NCI-H146 treated with DMSO at 0.1 percent for 48 hours (cell line): ENCODE results near the gene LTBP2.

Experiments used
- DNase-seq: peaks from one replicate; lab custom pipeline; 2025; ENCODE audit not compliant: unreplicated experiment; lab: John Stamatoyannopoulos, UW

Gene LTBP2

GRCh38 chr14:74574706-74575105 is 37.3 kb downstream of the LTBP2 start:
- no peak for DNase-seq

GRCh38 chr14:74574090-74574433 is 38.0 kb downstream of the LTBP2 start:
- no peak for DNase-seq

- DNase-seq, result no peak
These were observed 38.5 kb downstream of the LTBP2 start for GRCh38 chr14:74573421-74574089.

- no peak for DNase-seq
These were observed 39.2 kb downstream of the LTBP2 start for GRCh38 chr14:74572726-74573301.

- DNase-seq, result no peak
These were observed 39.9 kb downstream of the LTBP2 start for GRCh38 chr14:74571901-74572725.

GRCh38 chr14:74571441-74571841 is 40.6 kb downstream of the LTBP2 start:
- no peak for DNase-seq

GRCh38 chr14:74570696-74571095 is 41.3 kb downstream of the LTBP2 start:
- DNase-seq, result no peak

- DNase-seq, result no peak
These were observed 42.0 kb downstream of the LTBP2 start for GRCh38 chr14:74569806-74570591.

GRCh38 chr14:74569387-74569786 is 42.6 kb downstream of the LTBP2 start:
- DNase-seq, result no peak

GRCh38 chr14:74568911-74569310 is 43.1 kb downstream of the LTBP2 start:
- DNase-seq, result no peak

GRCh38 chr14:74568380-74568649 is 43.7 kb downstream of the LTBP2 start:
- DNase-seq, result no peak

GRCh38 chr14:74567646-74568379 is 44.2 kb downstream of the LTBP2 start:
- no peak for DNase-seq

GRCh38 chr14:74567219-74567618 is 44.8 kb downstream of the LTBP2 start:
- no peak for DNase-seq

- DNase-seq, result no peak
These were observed 45.6 kb downstream of the LTBP2 start for GRCh38 chr14:74566174-74567141.

GRCh38 chr14:74563586-74564159 is 48.4 kb downstream of the LTBP2 start:
- no peak for DNase-seq

- no peak for DNase-seq
These were observed 48.8 kb downstream of the LTBP2 start for GRCh38 chr14:74563233-74563585.

GRCh38 chr14:74562515-74563232 is 49.4 kb downstream of the LTBP2 start:
- DNase-seq, result no peak

- DNase-seq, result no peak
These were observed 53.4 kb downstream of the LTBP2 start for GRCh38 chr14:74558655-74559054.

- no peak for DNase-seq
These were observed 54.3 kb downstream of the LTBP2 start for GRCh38 chr14:74557691-74558090.
